HG03520 (cell line): Measurements from ENCODE around the gene AHCYL2.
"Not testable (repeated sequence)": the region's sequence is repeated elsewhere in the genome, so short reads cannot be mapped to it uniquely, and the experiment has no call there.

Experiments
- ATAC-seq: cut with Tn5 transposase; IDR thresholded peaks from one replicate; pipeline ENCODE4 v1.9.1; 2021; ENCODE audit warnings: mild to moderate bottlenecking, moderate library complexity; ENCODE audit not compliant: unreplicated experiment

The AHCYL2 gene

GRCh38 chr7:129405527-129405926, 180.7 kb downstream of the AHCYL2 start:
- ATAC-seq: no peak

- ATAC-seq: not testable (repeated sequence)
These were observed 185.4 kb downstream of the AHCYL2 start for GRCh38 chr7:129410238-129410637.

- ATAC-seq: no peak
These were observed 187.7 kb downstream of the AHCYL2 start for GRCh38 chr7:129412501-129412900.

GRCh38 chr7:129417073-129417472, 192.2 kb downstream of the AHCYL2 start:
- no peak for ATAC-seq

- ATAC-seq: no peak
These were observed 197.0 kb downstream of the AHCYL2 start for GRCh38 chr7:129421717-129422250.

GRCh38 chr7:129422727-129423126, 197.9 kb downstream of the AHCYL2 start:
- ATAC-seq: no peak

- ATAC-seq: no peak
These were observed 199.0 kb downstream of the AHCYL2 start for GRCh38 chr7:129423700-129424410.

GRCh38 chr7:129426482-129426881, 201.7 kb downstream of the AHCYL2 start:
- no peak for ATAC-seq

GRCh38 chr7:129427526-129428045, 202.8 kb downstream of the AHCYL2 start:
- no peak for ATAC-seq

- ATAC-seq: no peak
These were observed 207.2 kb downstream of the AHCYL2 start for GRCh38 chr7:129431911-129432643.

- peak; percentile 89 for ATAC-seq
These were observed 209.2 kb downstream of the AHCYL2 start, which contains the start of gene STRIP2 for GRCh38 chr7:129433847-129434674. TSS of gene STRIP2 (plus strand) at chr7:129434432. CDS start at chr7:129434473, 41 bp downstream.

- no peak for ATAC-seq
These were observed 210.0 kb downstream of the AHCYL2 start for GRCh38 chr7:129434675-129435318.

GRCh38 chr7:129435414-129435829, 210.6 kb downstream of the AHCYL2 start:
- ATAC-seq: no peak

GRCh38 chr7:129436335-129436923, 211.6 kb downstream of the AHCYL2 start:
- ATAC-seq: no peak

GRCh38 chr7:129437190-129437589, 212.4 kb downstream of the AHCYL2 start:
- no peak for ATAC-seq

GRCh38 chr7:129438281-129438838, 213.5 kb downstream of the AHCYL2 start:
- no peak for ATAC-seq

GRCh38 chr7:129438839-129439651, 214.2 kb downstream of the AHCYL2 start:
- ATAC-seq: no peak

GRCh38 chr7:129439963-129440625, 215.3 kb downstream of the AHCYL2 start:
- ATAC-seq: no peak
